Brain microvascular endothelial cell (primary cell): ENCODE measurements around the gene MGAT3.
A peak's percentile ranks its signal among the peaks of the same experiment; 100 is the strongest.

ENCODE experiments used
- DNase-seq: peaks from one replicate; pipeline ENCODE4 v3.0.0-alpha.2; 2020
- H3K27ac ChIP-seq: fragments of 250-450 bp; sonication (Bioruptor Pico); 2 replicates; pipeline ENCODE4 v1.5.1; 2020; ENCODE audit warnings: mild to moderate bottlenecking, moderate library complexity
- H3K27me3 ChIP-seq: fragments of 250-450 bp; sonication (Bioruptor Pico); replicated peaks from 2 replicates; pipeline ENCODE4 v1.5.1; 2020; ENCODE audit warnings: mild to moderate bottlenecking
- H3K36me3 ChIP-seq: fragments of 250-450 bp; sonication (Bioruptor Pico); replicated peaks from 2 replicates; pipeline ENCODE4 v1.5.1; 2020; ENCODE audit warnings: mild to moderate bottlenecking
- H3K4me3 ChIP-seq: 2 replicates; pipeline ENCODE4 v1.5.1; 2011; ENCODE audit warnings: low read depth, mild to moderate bottlenecking, control low read depth, low read length, moderate library complexity
- in situ Hi-C: cut with HindIII; loops from 2 replicates; pipeline ENCODE4 v1.10.0; 2017; ENCODE audit warnings: low sequenced_read_pairs, low pct_ligation_motif_present
- TF ChIP-seq, protein P1 (sequence below): IDR thresholded peaks from 2 replicates; pipeline ENCODE4 v1.5.1; 2011; ENCODE audit warnings: low read depth, mild to moderate bottlenecking, moderate library complexity, low read length, control low read depth, inconsistent platforms; ENCODE audit errors: missing control alignments

MGAT3 gene

GRCh38 chr22:39500101-39500500 is 43.3 kb downstream of the MGAT3 start:
- H3K27me3 ChIP-seq = no peaks in the 10 kb centered on the region
- DNase-seq = no peak
- peaks cover 6% of the 10 kb centered on the region for H3K36me3 ChIP-seq
- TF ChIP-seq, protein P1, sequence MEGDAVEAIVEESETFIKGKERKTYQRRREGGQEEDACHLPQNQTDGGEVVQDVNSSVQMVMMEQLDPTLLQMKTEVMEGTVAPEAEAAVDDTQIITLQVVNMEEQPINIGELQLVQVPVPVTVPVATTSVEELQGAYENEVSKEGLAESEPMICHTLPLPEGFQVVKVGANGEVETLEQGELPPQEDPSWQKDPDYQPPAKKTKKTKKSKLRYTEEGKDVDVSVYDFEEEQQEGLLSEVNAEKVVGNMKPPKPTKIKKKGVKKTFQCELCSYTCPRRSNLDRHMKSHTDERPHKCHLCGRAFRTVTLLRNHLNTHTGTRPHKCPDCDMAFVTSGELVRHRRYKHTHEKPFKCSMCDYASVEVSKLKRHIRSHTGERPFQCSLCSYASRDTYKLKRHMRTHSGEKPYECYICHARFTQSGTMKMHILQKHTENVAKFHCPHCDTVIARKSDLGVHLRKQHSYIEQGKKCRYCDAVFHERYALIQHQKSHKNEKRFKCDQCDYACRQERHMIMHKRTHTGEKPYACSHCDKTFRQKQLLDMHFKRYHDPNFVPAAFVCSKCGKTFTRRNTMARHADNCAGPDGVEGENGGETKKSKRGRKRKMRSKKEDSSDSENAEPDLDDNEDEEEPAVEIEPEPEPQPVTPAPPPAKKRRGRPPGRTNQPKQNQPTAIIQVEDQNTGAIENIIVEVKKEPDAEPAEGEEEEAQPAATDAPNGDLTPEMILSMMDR = no peak
- H3K4me3 ChIP-seq = no peak overlapping the region
- in situ Hi-C loops = loop anchor here (25.0 kb wide), 1 partner anchor 88 kb away; no protein-coding TSS in a partner anchor
- no peak overlapping the region for H3K27ac ChIP-seq

DNA sequence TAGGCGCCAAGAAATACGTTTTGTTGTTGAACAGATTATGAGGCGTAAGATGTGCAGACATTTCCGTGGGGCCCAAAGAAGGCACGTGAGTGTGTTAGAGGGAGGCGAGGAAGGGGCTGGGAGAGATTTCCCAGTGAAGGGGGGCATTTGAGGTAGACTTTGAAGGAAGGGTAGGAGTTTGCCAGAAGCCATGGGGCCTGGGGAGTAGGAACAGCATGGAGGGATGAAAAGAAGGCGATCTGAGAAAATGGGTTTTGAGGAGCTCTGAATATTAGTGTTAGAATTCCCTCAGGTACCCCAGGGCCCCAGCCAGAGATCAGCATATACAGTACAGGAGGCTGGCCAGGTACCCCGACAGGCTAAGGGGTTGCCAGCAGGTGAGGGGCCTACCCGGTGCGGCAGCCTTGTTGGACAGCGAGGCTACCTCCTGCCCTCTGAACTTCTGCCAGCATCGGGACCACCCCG is 44.9 kb downstream of the MGAT3 start:
- Histone ChIP-seq H3K36me3 (peaks cover 19% of the 10 kb centered on the region), H3K27me3 (no peaks in the 10 kb centered on the region), H3K27ac (no peak overlapping the region), H3K4me3 (peak overlapping the region; percentile 82)
- in situ Hi-C loops = loop anchor here (25.0 kb wide), 1 partner anchor 89 kb away; no protein-coding TSS in a partner anchor
- TF ChIP-seq, protein P1 = no peak
- DNase-seq = no peak

- DNase-seq = peak; percentile 92
- Histone ChIP-seq H3K27me3 (no peaks in the 10 kb centered on the region), H3K4me3 (peak within 1 kb of the TSS; percentile 82), H3K27ac (peak within 1 kb of the TSS; percentile 11), H3K36me3 (peaks cover 20% of the 10 kb centered on the region)
- TF ChIP-seq, protein P1 = peak; percentile 11
- in situ Hi-C loops = loop anchor here (25.0 kb wide), 1 partner anchor 90 kb away; no protein-coding TSS in a partner anchor
These were observed 45.4 kb downstream of the MGAT3 start, which contains the start of gene MIEF1 for GRCh38 chr22:39502109-39502788. TSS of gene MIEF1 (plus strand) at chr22:39502290. CDS start at chr22:39511295, 9,005 bp downstream.

- H3K36me3 ChIP-seq = peaks cover 22% of the 10 kb centered on the region
- peak overlapping the region; percentile 20 for H3K27ac ChIP-seq
- H3K27me3 ChIP-seq = no peaks in the 10 kb centered on the region
- in situ Hi-C loops = loop anchor here (25.0 kb wide), 1 partner anchor 91 kb away; no protein-coding TSS in a partner anchor
- peak overlapping the region; percentile 82 for H3K4me3 ChIP-seq
- no peak for DNase-seq
- TF ChIP-seq, protein P1 = no peak
These were observed 46.1 kb downstream of the MGAT3 start for GRCh38 chr22:39502789-39503409.

DNA sequence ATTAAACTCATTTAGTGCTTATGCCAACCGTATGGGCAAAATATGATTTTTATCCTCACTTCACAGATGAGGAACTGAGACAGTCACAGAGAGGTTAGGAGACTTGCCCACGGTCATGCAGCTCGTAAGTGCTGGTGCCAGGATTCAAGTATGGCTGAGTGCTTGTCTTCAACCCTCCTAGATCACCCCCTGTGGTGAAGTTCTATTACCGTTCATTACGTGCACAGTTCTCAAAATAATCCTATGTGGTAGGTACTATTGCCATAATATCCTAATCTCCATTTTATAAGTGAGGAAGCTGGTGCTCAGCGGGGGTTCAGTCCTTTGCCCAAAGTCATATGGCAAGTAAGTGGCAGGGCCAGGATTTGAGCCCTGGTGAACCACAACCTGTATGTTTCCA is 46.8 kb downstream of the MGAT3 start:
- H3K36me3 ChIP-seq = peaks cover 29% of the 10 kb centered on the region
- peak overlapping the region; percentile 82 for H3K4me3 ChIP-seq
- no peaks in the 10 kb centered on the region for H3K27me3 ChIP-seq
- in situ Hi-C loops = loop anchor here (25.0 kb wide), 1 partner anchor 91 kb away; no protein-coding TSS in a partner anchor
- TF ChIP-seq, protein P1 = no peak
- no peak overlapping the region for H3K27ac ChIP-seq
- no peak for DNase-seq
